SU-DHL-6 (cell line): ENCODE results near the gene ATXN7.

Source experiments
- EZH2phosphoT487 ChIP-seq: fragments of 200-600 bp; sonication (generic), shearing (Covaris generic); conservative IDR thresholded peaks from 2 replicates; pipeline ENCODE4 v1.6.1; 2018; ENCODE audit warnings: mild to moderate bottlenecking, antibody characterized with exemption, low read length, moderate library complexity, mixed read lengths
- TF ChIP-seq, protein P1 (sequence below): fragments of 200-600 bp; sonication (generic); IDR thresholded peaks from one replicate; pipeline ENCODE4 v1.5.1; 2017; ENCODE audit warnings: antibody characterized with exemption, mild to moderate bottlenecking, low read length, moderate library complexity; ENCODE audit not compliant: insufficient read depth, poor library complexity, severe bottlenecking

DNA sequence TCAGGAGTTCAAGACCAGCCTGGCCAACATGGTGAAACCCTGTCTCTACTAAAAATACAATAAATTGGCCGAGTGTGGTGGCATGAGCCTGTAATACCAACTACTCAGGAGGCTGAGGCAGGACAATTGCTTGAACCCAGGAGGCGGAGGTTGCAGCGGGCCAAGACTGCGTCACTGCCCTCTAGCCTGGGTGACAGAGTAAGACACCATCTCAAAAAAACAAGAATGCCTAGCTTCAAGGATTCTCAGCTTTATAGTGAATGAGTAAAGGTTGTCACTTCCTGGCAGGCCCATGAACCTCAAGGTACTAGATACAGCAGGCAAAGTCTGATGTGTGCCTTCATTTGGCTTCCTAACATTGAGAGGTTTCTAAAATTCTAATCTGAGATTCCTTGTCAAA, 14.5 kb upstream of the ATXN7 start:
- TF ChIP-seq, protein P1, sequence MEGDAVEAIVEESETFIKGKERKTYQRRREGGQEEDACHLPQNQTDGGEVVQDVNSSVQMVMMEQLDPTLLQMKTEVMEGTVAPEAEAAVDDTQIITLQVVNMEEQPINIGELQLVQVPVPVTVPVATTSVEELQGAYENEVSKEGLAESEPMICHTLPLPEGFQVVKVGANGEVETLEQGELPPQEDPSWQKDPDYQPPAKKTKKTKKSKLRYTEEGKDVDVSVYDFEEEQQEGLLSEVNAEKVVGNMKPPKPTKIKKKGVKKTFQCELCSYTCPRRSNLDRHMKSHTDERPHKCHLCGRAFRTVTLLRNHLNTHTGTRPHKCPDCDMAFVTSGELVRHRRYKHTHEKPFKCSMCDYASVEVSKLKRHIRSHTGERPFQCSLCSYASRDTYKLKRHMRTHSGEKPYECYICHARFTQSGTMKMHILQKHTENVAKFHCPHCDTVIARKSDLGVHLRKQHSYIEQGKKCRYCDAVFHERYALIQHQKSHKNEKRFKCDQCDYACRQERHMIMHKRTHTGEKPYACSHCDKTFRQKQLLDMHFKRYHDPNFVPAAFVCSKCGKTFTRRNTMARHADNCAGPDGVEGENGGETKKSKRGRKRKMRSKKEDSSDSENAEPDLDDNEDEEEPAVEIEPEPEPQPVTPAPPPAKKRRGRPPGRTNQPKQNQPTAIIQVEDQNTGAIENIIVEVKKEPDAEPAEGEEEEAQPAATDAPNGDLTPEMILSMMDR: no peak
- no peak for TF ChIP-seq EZH2phosphoT487
